B cell (primary cell): ENCODE measurements around the gene OTOF. TPM values are rescaled to one million over a fixed set of nuclear protein-coding genes. Genes with fewer than 3 reads are reported as not detected.

Experiments
- ATAC-seq: fragments of 200-7000 bp; cut with Tn5 transposase; one replicate; pipeline ENCODE4 v1.10.0; 2021; ENCODE audit warnings: low read depth, mild to moderate bottlenecking, moderate number of reproducible peaks, moderate library complexity
- CTCF ChIA-PET: fragments of 350-600 bp; sonication (Branson Sonifier 250); formaldehyde crosslinking; loops from one replicate; lab custom pipeline; 2021; ENCODE audit warnings: antibody characterized with exemption, inconsistent platforms; lab: Charles Lee
- POLR2A ChIA-PET: fragments of 350-600 bp; sonication (Branson Sonifier 250); formaldehyde crosslinking; loops from one replicate; lab custom pipeline; 2021; ENCODE audit warnings: antibody characterized with exemption; lab: Charles Lee
- DNase-seq: peaks from one replicate; pipeline ENCODE4 v3.0.0; 2013
- H2AFZ ChIP-seq: 2 replicates; pipeline ENCODE4 v1.6.1; 2012; ENCODE audit warnings: mild to moderate bottlenecking, low read depth, low read length; ENCODE audit not compliant: insufficient read depth, poor library complexity, severe bottlenecking
- H3K27ac ChIP-seq, 2 donors: 1 replicate in 1 of 2; 2 replicates in 1 of 2; pipeline ENCODE4 v1.5.1; 2012 to 2013; ENCODE audit warnings: low read length in 2 of 2, mild to moderate bottlenecking in 2 of 2, moderate library complexity in 1 of 2
- H3K27me3 ChIP-seq, 4 experiments: fragments of 200-600 bp in 1 of 4; sonication (generic) in 1 of 4; replicated peaks in 1 of 4; 1 replicate in 2 of 4; 2 replicates in 2 of 4; pipeline versions ENCODE4 v1.6.1 to v1.7.0; 2013 to 2016; ENCODE audit warnings: low read length in 3 of 4, mild to moderate bottlenecking in 2 of 4, mixed read lengths in 1 of 4, moderate library complexity in 1 of 4; ENCODE audit not compliant: insufficient read depth in 4 of 4, control insufficient read depth in 3 of 4; ENCODE audit errors: control extremely low read depth in 1 of 4
- H3K36me3 ChIP-seq, 2 experiments: replicated peaks in 1 of 2; 1 replicate in 1 of 2; 2 replicates in 1 of 2; pipeline versions ENCODE4 v1.6.1 to v1.7.1; 2013; ENCODE audit warnings: low read length in 1 of 2; ENCODE audit not compliant: insufficient read depth in 2 of 2, control insufficient read depth in 1 of 2; ENCODE audit errors: control extremely low read depth in 1 of 2, extremely low read depth in 1 of 2
- H3K4me1 ChIP-seq, 2 donors: fragments of 200-600 bp in 1 of 2; sonication (generic) in 1 of 2; 1 replicate in 1 of 2; 2 replicates in 1 of 2; pipeline versions ENCODE4 v1.5.1 to v1.6.1; 2013 to 2017; ENCODE audit warnings: low read length in 2 of 2; ENCODE audit not compliant: control insufficient read depth in 2 of 2, insufficient read depth in 2 of 2
- H3K4me2 ChIP-seq: replicated peaks from 2 replicates; pipeline ENCODE3; 2012; ENCODE audit warnings: mild to moderate bottlenecking, low read depth, low read length; ENCODE audit not compliant: poor library complexity, severe bottlenecking
- H3K4me3 ChIP-seq, 5 experiments: fragments of 200-600 bp in 1 of 5; sonication (generic) in 1 of 5; 1 replicate in 3 of 5; 2 replicates in 2 of 5; pipeline versions ENCODE4 v1.5.1 to v1.7.0; 2011 to 2016; ENCODE audit warnings: low read length in 4 of 5, mild to moderate bottlenecking in 4 of 5, low read depth in 2 of 5, control low read depth in 1 of 5, moderate library complexity in 1 of 5; ENCODE audit not compliant: insufficient read depth in 1 of 5; ENCODE audit errors: control extremely low read depth in 1 of 5, extremely low read depth in 1 of 5
- H3K79me2 ChIP-seq: fragments of 200-600 bp; sonication (generic); one replicate; pipeline ENCODE4 v1.6.0; 2016; ENCODE audit warnings: low read length; ENCODE audit not compliant: control insufficient read depth, insufficient read depth
- H3K9ac ChIP-seq: fragments of 200-600 bp; sonication (generic); 2 replicates; pipeline ENCODE4 v1.6.1; 2017; ENCODE audit warnings: mild to moderate bottlenecking, low read length, moderate library complexity
- H3K9me3 ChIP-seq, 3 donors: one replicate each; pipeline versions ENCODE4 v1.6.1 to v1.7.1; 2013; ENCODE audit warnings: low read length in 2 of 3; ENCODE audit not compliant: control insufficient read depth in 2 of 3, insufficient read depth in 1 of 3; ENCODE audit errors: control extremely low read depth in 1 of 3
- H4K20me1 ChIP-seq: 2 replicates; pipeline ENCODE4 v1.6.0; 2012; ENCODE audit warnings: mild to moderate bottlenecking, low read length; ENCODE audit not compliant: insufficient read depth, control insufficient read depth, poor library complexity, severe bottlenecking
- H3K27ac Mint-ChIP-seq: one replicate; pipeline ENCODE4 v1.8.0; 2021; ENCODE audit warnings: mixed read lengths
- H3K27me3 Mint-ChIP-seq: one replicate; pipeline ENCODE4 v1.8.0; 2021; ENCODE audit warnings: mixed read lengths
- H3K4me1 Mint-ChIP-seq: one replicate; pipeline ENCODE4 v1.8.0; 2021; ENCODE audit warnings: mixed read lengths
- H3K4me3 Mint-ChIP-seq: one replicate; pipeline ENCODE4 v1.8.0; 2021; ENCODE audit warnings: mixed read lengths
- H3K9me3 Mint-ChIP-seq: one replicate; pipeline ENCODE4 v1.8.0; 2022; ENCODE audit warnings: mixed read lengths; ENCODE audit not compliant: insufficient read depth
- EZH2 ChIP-seq: IDR thresholded peaks from 2 replicates; pipeline ENCODE4 v1.6.1; 2012; ENCODE audit warnings: borderline replicate concordance, low read depth, mild to moderate bottlenecking, moderate library complexity, low read length; ENCODE audit not compliant: insufficient read depth, poor library complexity, severe bottlenecking
- WGBS: methylation state at CpG from one replicate; pipeline ENCODE4 v1.1.5; 2013; ENCODE audit warnings: missing lambda C conversion rate; ENCODE audit not compliant: insufficient coverage; 5-methylcytosine and 5-hydroxymethylcytosine counted together
- intact Hi-C: fragments of 100-400 bp; cut with micrococcal nuclease; formaldehyde crosslinking; loops from one replicate; pipeline ENCODE4 v1.10.0; 2022
- polyA plus RNA-seq: library from polyadenylated mRNA; depleted of rRNA; stranded (reverse); fragments of >200 nt; gene quantifications from 2 replicates; pipeline ENCODE4 v1.2.3, GENCODE V29; 2012
- total RNA-seq, 2 donors: library from RNA; stranded (reverse); fragments of 120-200 nt in 1 of 2; gene quantifications; 1 replicate in 1 of 2; 2 replicates in 1 of 2; pipeline versions ENCODE4 v1.2.3 to v1.2.4, GENCODE V29; 2013 to 2022
- TF ChIP-seq, protein P1 (sequence below): fragments of 200-600 bp; IDR thresholded peaks from one replicate; pipeline ENCODE4 v1.8.0; 2022; ENCODE audit warnings: antibody characterized with exemption, mild to moderate bottlenecking

OTOF gene
- total and polyA plus RNA-seq, 2 donors (not counting 1 experiment from before 2014, with no cell fraction given), result not detected

GRCh38 chr2:26483516-26483915, 5.6 kb upstream of the OTOF start:
- no peak overlapping the region for H3K4me3 Mint-ChIP-seq
- CTCF ChIA-PET, result no interaction called here
- Histone ChIP-seq H4K20me1 (no peaks in the 10 kb centered on the region), H2AFZ (no peak overlapping the region), H3K27me3 (no peaks in the 10 kb centered on the region), H3K9me3 (peaks cover 0 to 3% (median 0%) of the 10 kb centered on the region in 3 donors), H3K79me2 (no peaks in the 10 kb centered on the region), H3K4me2 (no peak overlapping the region), H3K9ac (no peak overlapping the region), H3K36me3 (no peaks in the 10 kb centered on the region), H3K4me1 (no peaks in the 10 kb centered on the region), H3K4me3 (no peak overlapping the region), H3K27ac (no peak overlapping the region)
- H3K9me3 Mint-ChIP-seq, result no peaks in the 10 kb centered on the region
- POLR2A ChIA-PET, result no interaction called here
- H3K27ac Mint-ChIP-seq, result no peak overlapping the region
- intact Hi-C loops, result no loop called here
- ATAC-seq, result no peak
- H3K27me3 Mint-ChIP-seq, result peaks cover 9% of the 10 kb centered on the region
- WGBS, result 93% methylated on average over 7 of the region's 11 CpGs
- TF ChIP-seq EZH2, result no peak
- TF ChIP-seq, protein P1, sequence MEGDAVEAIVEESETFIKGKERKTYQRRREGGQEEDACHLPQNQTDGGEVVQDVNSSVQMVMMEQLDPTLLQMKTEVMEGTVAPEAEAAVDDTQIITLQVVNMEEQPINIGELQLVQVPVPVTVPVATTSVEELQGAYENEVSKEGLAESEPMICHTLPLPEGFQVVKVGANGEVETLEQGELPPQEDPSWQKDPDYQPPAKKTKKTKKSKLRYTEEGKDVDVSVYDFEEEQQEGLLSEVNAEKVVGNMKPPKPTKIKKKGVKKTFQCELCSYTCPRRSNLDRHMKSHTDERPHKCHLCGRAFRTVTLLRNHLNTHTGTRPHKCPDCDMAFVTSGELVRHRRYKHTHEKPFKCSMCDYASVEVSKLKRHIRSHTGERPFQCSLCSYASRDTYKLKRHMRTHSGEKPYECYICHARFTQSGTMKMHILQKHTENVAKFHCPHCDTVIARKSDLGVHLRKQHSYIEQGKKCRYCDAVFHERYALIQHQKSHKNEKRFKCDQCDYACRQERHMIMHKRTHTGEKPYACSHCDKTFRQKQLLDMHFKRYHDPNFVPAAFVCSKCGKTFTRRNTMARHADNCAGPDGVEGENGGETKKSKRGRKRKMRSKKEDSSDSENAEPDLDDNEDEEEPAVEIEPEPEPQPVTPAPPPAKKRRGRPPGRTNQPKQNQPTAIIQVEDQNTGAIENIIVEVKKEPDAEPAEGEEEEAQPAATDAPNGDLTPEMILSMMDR, result no peak
- DNase-seq, result no peak
- H3K4me1 Mint-ChIP-seq, result no peaks in the 10 kb centered on the region

- no peaks in the 10 kb centered on the region for H3K4me1 Mint-ChIP-seq
- no peak overlapping the region for H3K4me3 ChIP-seq
- TF ChIP-seq EZH2, result no peak
- TF ChIP-seq, protein P1, result no peak
- no peaks in the 10 kb centered on the region for H3K9me3 Mint-ChIP-seq
- no peak for DNase-seq
- no peaks in the 10 kb centered on the region for H4K20me1 ChIP-seq
- ChIA-PET POLR2A (no interaction called here), CTCF (no interaction called here)
- H3K27me3 Mint-ChIP-seq, result peaks cover 9% of the 10 kb centered on the region
- intact Hi-C loops, result no loop called here
- no peak overlapping the region for H3K4me2 ChIP-seq
- H3K27ac ChIP-seq, result no peak overlapping the region
- H3K4me1 ChIP-seq, result no peaks in the 10 kb centered on the region
- no peak for ATAC-seq
- no peak overlapping the region for H3K27ac Mint-ChIP-seq
- WGBS, result 96% methylated on average over 3 of the region's 11 CpGs
- no peak overlapping the region for H3K4me3 Mint-ChIP-seq
- H2AFZ ChIP-seq, result no peak overlapping the region
- no peaks in the 10 kb centered on the region for H3K79me2 ChIP-seq
- peaks cover 0 to 3% (median 0%) of the 10 kb centered on the region in 3 donors for H3K9me3 ChIP-seq
- H3K27me3 ChIP-seq, result no peaks in the 10 kb centered on the region
- no peak overlapping the region for H3K9ac ChIP-seq
- H3K36me3 ChIP-seq, result no peaks in the 10 kb centered on the region
Observed at GRCh38 chr2:26483027-26483326, 5.1 kb upstream of the OTOF start.
